Upper lobe of left lung (tissue), 6 donors: ENCODE data around the gene CENPQ. TPM values are rescaled to one million over a fixed set of nuclear protein-coding genes. Genes with fewer than 3 reads are reported as not detected.
A peak's percentile ranks its signal among the peaks of the same experiment; 100 is the strongest.
"Not testable (repeated sequence)": the region's sequence is repeated elsewhere in the genome, so short reads cannot be mapped to it uniquely, and the experiment has no call there.

ENCODE experiments used
- ATAC-seq, 2 donors: fragments of 200-7000 bp; cut with Tn5 transposase; one replicate each; pipeline ENCODE4 v1.9.1; 2022; ENCODE audit warnings: mild to moderate bottlenecking in 2 of 2, moderate library complexity in 2 of 2; ENCODE audit not compliant: low FRiP score in 2 of 2
- DNase-seq, 2 donors: peaks; one replicate each; pipeline ENCODE4 v3.0.0-alpha.2; 2019 to 2020
- H3K27ac ChIP-seq, 4 donors: fragments of 200-600 bp; sonication (generic); one replicate each; pipeline ENCODE4 v1.5.1; 2016 to 2019
- H3K27me3 ChIP-seq, 4 donors: fragments of 200-600 bp; sonication (generic); one replicate each; pipeline ENCODE4 v1.5.1; 2017 to 2019
- H3K36me3 ChIP-seq, 4 donors: fragments of 200-600 bp; sonication (generic); one replicate each; pipeline ENCODE4 v1.5.1; 2016 to 2019
- H3K4me1 ChIP-seq, 4 donors: fragments of 200-600 bp; sonication (generic); one replicate each; pipeline ENCODE4 v1.5.1; 2018 to 2019
- H3K4me3 ChIP-seq, 4 donors: fragments of 200-600 bp; sonication (generic); one replicate each; pipeline ENCODE4 v1.5.1; 2017 to 2019; ENCODE audit warnings: mild to moderate bottlenecking in 2 of 4, moderate library complexity in 1 of 4
- H3K9me3 ChIP-seq, 4 donors: fragments of 200-600 bp; sonication (generic); one replicate each; pipeline ENCODE4 v1.5.1; 2018 to 2019
- CTCF ChIP-seq, 6 experiments: fragments of 450-650 bp in 4 of 6; fragments of 200-600 bp in 2 of 6; sonication (generic) in 2 of 6; IDR thresholded peaks; one replicate each; pipeline ENCODE4 v1.5.1; 2016 to 2019; ENCODE audit warnings: antibody characterized with exemption in 6 of 6
- EP300 ChIP-seq, 4 donors: sonication (generic); formaldehyde crosslinking; IDR thresholded peaks; one replicate each; pipeline ENCODE4 v1.5.1; 2017; ENCODE audit warnings: antibody characterized with exemption in 4 of 4, control low read depth in 2 of 4
- POLR2A ChIP-seq, 4 donors: fragments of 450-650 bp; IDR thresholded peaks; one replicate each; pipeline ENCODE4 v1.5.1; 2016 to 2017; ENCODE audit warnings: antibody characterized with exemption in 4 of 4, mild to moderate bottlenecking in 2 of 4
- POLR2AphosphoS5 ChIP-seq, 2 donors: sonication (generic); formaldehyde crosslinking; IDR thresholded peaks; one replicate each; pipeline ENCODE4 v1.5.1; 2017; ENCODE audit warnings: antibody characterized with exemption in 2 of 2
- WGBS, 2 donors: methylation state at CpG; one replicate each; pipeline ENCODE4 v1.1.5; 2017 to 2018; 5-methylcytosine and 5-hydroxymethylcytosine counted together
- total RNA-seq, 6 donors: library from RNA; depleted of rRNA in 4 of 6; stranded (reverse); fragments of >200 nt in 4 of 6; gene quantifications; one replicate each; pipeline versions ENCODE4 v1.1.0 to v1.2.1, GENCODE V29; 2016 to 2021
- donor health status: DM: no; HTN: no; CAD: no; lungs with moderate emphysema.
- donor health status: DM: no; HTN: yes; CAD: no; lungs with severe emphysema.

The CENPQ gene
- total RNA-seq, 6 donors from 2014 or later, result 0.22 to 4.1 (median 3.6) TPM; not detected in 1

GRCh38 chr6:49468042-49468441, 4.9 kb downstream of the CENPQ start:
- H3K27ac ChIP-seq, result no peak overlapping the region
- DNase-seq, result no peak
- H3K36me3 ChIP-seq, result peaks cover 0 to 12% (median 3%) of the 10 kb centered on the region in 4 donors
- no peaks in the 10 kb centered on the region for H3K9me3 ChIP-seq
- no peaks in the 10 kb centered on the region for H3K27me3 ChIP-seq
- no peak overlapping the region for H3K4me3 ChIP-seq
- no peak for ATAC-seq
- 95 to 97% methylated on average over 9 of the region's 9 CpGs for WGBS, 2 donors
- peaks cover 7 to 11% (median 11%) of the 10 kb centered on the region in 4 donors for H3K4me1 ChIP-seq
- TF ChIP-seq POLR2A (IDR thresholded peaks at IDR 0.05) (no peak), POLR2AphosphoS5 (IDR thresholded peaks at IDR 0.05) (no peak), CTCF (IDR thresholded peaks at IDR 0.05) (no peak), EP300 (IDR thresholded peaks at IDR 0.05) (no peak)

GRCh38 chr6:49476564-49476963, 13.4 kb downstream of the CENPQ start:
- not testable (repeated sequence) for H3K27me3 ChIP-seq, H3K4me3 ChIP-seq, ATAC-seq, DNase-seq, H3K27ac ChIP-seq, H3K4me1 ChIP-seq, H3K9me3 ChIP-seq
- H3K36me3 ChIP-seq, result peaks cover 0 to 22% (median 3%) of the 10 kb centered on the region in 4 donors
- WGBS, 2 donors, result 92 to 100% methylated on average over 2 of the region's 2 CpGs

GRCh38 chr6:49479308-49479970, 16.3 kb downstream of the CENPQ start:
- ATAC-seq (no peak), DNase-seq (no peak)
- Histone ChIP-seq H3K9me3 (no peaks in the 10 kb centered on the region), H3K27me3 (no peaks in the 10 kb centered on the region), H3K4me1 (no peaks in the 10 kb centered on the region), H3K36me3 (peaks cover 0 to 2% (median 0%) of the 10 kb centered on the region in 4 donors), H3K4me3 (no peak overlapping the region), H3K27ac (no peak overlapping the region)
- WGBS, 2 donors, result 91 to 93% methylated on average over 3 of the region's 3 CpGs
- no peak for TF ChIP-seq POLR2AphosphoS5 (IDR thresholded peaks at IDR 0.05)
- no peak for TF ChIP-seq CTCF (IDR thresholded peaks at IDR 0.05)
- TF ChIP-seq POLR2A (IDR thresholded peaks at IDR 0.05), result no peak
- no peak for TF ChIP-seq EP300 (IDR thresholded peaks at IDR 0.05)

GRCh38 chr6:49481846-49482245, 18.7 kb downstream of the CENPQ start:
- ATAC-seq, H3K4me3 ChIP-seq, H3K27me3 ChIP-seq, H3K4me1 ChIP-seq, H3K36me3 ChIP-seq, H3K27ac ChIP-seq, H3K9me3 ChIP-seq: not testable (repeated sequence)
- WGBS, 2 donors, result 96 to 99% methylated on average over 9 to 16 of the region's 22 CpGs
- DNase-seq, result peak in 1 of 2 donors; percentile 77

- H3K9me3 ChIP-seq, H3K4me3 ChIP-seq, ATAC-seq, H3K4me1 ChIP-seq, H3K27ac ChIP-seq, H3K27me3 ChIP-seq, H3K36me3 ChIP-seq: not testable (repeated sequence)
- WGBS, 2 donors, result 87% methylated on average over 13 of the region's 14 CpGs; no CpG with 5 or more reads in 1 of the 2 donors
- peak in 1 of 2 donors; percentile 64 for DNase-seq
Measured at GRCh38 chr6:49483380-49483779, 20.2 kb downstream of the CENPQ start.

- no peak for DNase-seq
- H3K9me3 ChIP-seq, result no peaks in the 10 kb centered on the region
- H3K27ac ChIP-seq, result no peak overlapping the region
- H3K4me3 ChIP-seq, result no peak overlapping the region
- 96% methylated on average over 4 of the region's 4 CpGs for WGBS, 2 donors
- ATAC-seq, result no peak
- TF ChIP-seq EP300 (IDR thresholded peaks at IDR 0.05) (no peak), POLR2A (IDR thresholded peaks at IDR 0.05) (no peak), POLR2AphosphoS5 (IDR thresholded peaks at IDR 0.05) (no peak), CTCF (IDR thresholded peaks at IDR 0.05) (no peak)
- H3K27me3 ChIP-seq, result no peaks in the 10 kb centered on the region
- H3K36me3 ChIP-seq, result peaks cover 0 to 33% (median 14%) of the 10 kb centered on the region in 4 donors
- H3K4me1 ChIP-seq, result no peaks in the 10 kb centered on the region
Measured at GRCh38 chr6:49490633-49491032, 27.5 kb downstream of the CENPQ start.
